Stimulated activated naive CD8-positive, alpha-beta T cell treated with anti-CD3 and anti-CD28 coated beads, Interleukin-15, amount 100 ng/mL, for 72 hours (primary cell): ENCODE measurements around the gene LARGE1.
"Not testable (repeated sequence)": the region's sequence is repeated elsewhere in the genome, so short reads cannot be mapped to it uniquely, and the experiment has no call there.

Experiments used
- ATAC-seq: fragments of 150-1000 bp; cut with Tn5 transposase; 2 replicates; pipeline ENCODE4 v1.10.0; 2021; ENCODE audit warnings: mild to moderate bottlenecking, moderate library complexity
- DNase-seq, 2 donors: peaks; one replicate each; pipeline ENCODE4 v3.0.0; 2021 to 2022
- H3K27ac Mint-ChIP-seq, 2 donors: one replicate each; pipeline ENCODE4 v1.8.0; 2022; ENCODE audit warnings: mild to moderate bottlenecking in 2 of 2, mixed read lengths in 2 of 2, moderate library complexity in 2 of 2
- H3K27me3 Mint-ChIP-seq: one replicate; pipeline ENCODE4 v1.8.0; 2022; ENCODE audit warnings: mixed read lengths
- H3K4me1 Mint-ChIP-seq: one replicate; pipeline ENCODE4 v1.8.0; 2022; ENCODE audit warnings: mild to moderate bottlenecking, mixed read lengths
- H3K4me3 Mint-ChIP-seq, 2 donors: one replicate each; pipeline ENCODE4 v1.8.0; 2022; ENCODE audit warnings: mild to moderate bottlenecking in 2 of 2, mixed read lengths in 2 of 2, moderate library complexity in 1 of 2
- H3K9me3 Mint-ChIP-seq, 2 donors: one replicate each; pipeline ENCODE4 v1.8.0; 2022; ENCODE audit warnings: mixed read lengths in 2 of 2

Gene LARGE1

DNA sequence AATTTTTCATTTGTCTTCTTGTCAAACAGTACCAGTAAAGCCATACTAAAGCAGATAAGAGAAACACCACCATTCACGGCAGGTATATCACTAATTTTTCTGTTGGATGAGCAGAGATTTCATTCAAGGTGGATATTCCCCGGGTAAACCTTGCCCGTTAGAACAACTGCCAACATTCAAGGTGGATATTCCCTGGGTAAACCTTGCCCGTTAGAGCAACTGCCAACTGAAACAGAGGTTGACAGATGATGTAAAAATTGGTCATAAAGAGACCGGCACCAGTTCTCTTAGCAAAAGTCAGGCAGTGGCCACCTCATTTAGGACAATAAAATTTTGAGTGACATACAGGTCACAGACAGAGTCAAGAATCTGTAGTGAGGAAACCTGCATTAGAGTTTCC is 438.7 kb downstream of the LARGE1 start:
- Mint-ChIP-seq H3K4me1 (no peaks in the 10 kb centered on the region), H3K9me3 (no peaks in the 10 kb centered on the region), H3K27ac (no peak overlapping the region), H3K4me3 (no peak overlapping the region), H3K27me3 (no peaks in the 10 kb centered on the region)
- no peak for ATAC-seq
- DNase-seq = no peak

DNA sequence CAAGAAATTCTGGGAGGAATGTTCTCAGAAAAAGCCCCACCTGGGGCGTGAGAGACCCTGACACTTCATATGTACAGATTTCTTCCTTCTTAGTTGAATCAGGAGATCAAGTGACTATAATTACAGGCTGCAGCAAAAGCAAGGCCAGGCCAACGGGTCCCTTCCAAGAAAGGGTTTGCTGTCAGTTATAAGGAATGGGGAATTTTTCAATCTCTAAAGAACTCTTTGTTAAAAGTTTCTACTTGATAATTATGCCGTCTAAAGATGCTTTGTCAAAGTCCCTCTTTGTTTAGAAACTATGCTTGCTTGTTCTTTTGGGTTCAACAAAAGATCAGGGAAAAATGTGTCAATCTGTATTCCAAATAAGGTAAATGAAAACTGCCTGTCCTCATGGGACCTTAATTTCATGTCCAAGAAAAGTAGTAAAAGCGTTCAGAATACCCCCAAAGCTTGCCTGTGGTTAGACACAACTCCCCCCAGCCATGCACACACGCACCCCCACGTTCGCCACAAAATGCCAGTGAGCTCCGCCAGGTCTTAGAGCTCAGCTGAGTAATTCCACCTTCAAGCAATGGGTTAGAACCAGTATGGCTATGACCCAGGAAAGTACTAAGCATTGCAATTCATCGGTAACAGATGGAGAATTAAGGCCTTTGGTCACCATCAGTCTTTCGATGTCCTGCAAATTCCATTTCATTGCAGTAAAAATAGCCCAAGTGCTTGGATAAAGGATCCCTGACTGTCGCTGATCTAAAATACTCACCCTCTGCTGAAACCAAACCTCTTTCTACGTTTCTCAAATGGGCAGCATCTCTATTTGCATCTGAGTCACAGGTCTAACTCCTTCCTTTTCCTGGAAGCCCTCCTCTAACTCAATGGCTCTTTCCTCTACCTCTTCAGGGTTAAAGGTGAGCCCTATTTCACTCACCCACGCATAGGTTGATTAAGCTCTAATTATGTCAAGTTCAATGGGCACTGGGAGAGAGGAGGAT is 442.9 kb downstream of the LARGE1 start:
- no peak overlapping the region for H3K4me3 Mint-ChIP-seq
- no peak overlapping the region for H3K27ac Mint-ChIP-seq
- ATAC-seq (no peak), DNase-seq (no peak)
- H3K4me1 Mint-ChIP-seq = no peaks in the 10 kb centered on the region
- H3K27me3 Mint-ChIP-seq = no peaks in the 10 kb centered on the region
- H3K9me3 Mint-ChIP-seq = no peaks in the 10 kb centered on the region

DNA sequence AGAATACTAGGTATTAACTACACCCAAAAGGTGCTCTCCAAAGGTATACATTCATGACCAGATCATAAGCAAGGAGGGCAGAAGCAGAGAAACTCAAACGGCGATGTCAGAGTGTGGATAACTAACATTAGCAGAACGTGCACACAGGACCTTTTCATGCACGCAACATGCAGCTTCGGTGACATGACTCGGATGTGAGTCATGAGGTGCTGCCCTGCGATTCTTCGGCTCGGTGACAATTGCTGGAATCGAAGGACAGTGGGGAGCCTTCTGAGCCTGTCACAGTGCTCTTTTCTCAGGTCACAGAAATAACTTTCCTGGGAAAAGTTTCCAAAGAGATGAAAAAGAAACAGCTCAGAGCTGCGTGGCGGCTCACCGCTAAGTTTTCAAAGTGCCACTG is 443.6 kb downstream of the LARGE1 start:
- Mint-ChIP-seq H3K4me3 (no peak overlapping the region), H3K27me3 (no peaks in the 10 kb centered on the region), H3K9me3 (no peaks in the 10 kb centered on the region), H3K4me1 (no peaks in the 10 kb centered on the region), H3K27ac (no peak overlapping the region)
- ATAC-seq = no peak
- DNase-seq = no peak

DNA sequence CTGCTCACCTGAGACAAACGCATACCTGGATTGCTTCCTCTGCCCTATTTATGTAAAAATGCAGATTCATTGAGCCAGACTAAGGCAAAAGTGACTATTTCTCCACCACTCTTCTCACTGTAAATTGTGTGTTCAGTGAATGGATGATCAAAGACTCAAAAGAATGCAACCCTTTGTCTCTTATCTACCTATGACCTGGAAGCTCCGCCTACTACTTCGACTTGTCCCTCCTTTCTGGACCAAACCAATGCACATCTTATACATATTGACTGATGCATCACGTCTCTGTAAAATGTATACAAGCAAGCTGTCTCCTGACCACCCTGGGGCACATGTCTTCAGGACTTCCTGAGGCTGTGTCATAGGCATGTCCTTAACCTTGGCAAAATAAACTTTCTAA is 444.1 kb downstream of the LARGE1 start:
- Mint-ChIP-seq H3K27ac (no peak overlapping the region), H3K9me3 (no peaks in the 10 kb centered on the region), H3K4me3 (no peak overlapping the region), H3K27me3 (no peaks in the 10 kb centered on the region), H3K4me1 (no peaks in the 10 kb centered on the region)
- ATAC-seq (no peak), DNase-seq (no peak)

DNA sequence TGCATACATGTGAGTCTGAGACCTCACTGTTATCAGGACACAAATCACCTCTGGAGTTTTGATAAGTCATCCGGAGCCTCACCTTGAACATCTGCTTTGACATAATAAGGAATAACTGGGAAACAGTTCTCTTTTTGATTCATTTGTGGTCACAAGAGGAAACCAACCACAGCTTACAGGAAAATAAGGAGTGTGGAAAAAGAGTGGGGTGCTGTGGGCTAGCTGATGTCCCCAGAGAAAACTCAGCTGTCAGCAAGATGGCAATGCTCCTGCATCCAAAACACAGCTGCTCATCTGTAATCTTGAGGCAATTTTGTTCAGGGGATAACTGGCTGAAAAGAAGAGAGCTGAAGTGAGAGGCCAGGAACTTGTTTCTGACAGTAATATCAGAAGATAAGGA is 445.7 kb downstream of the LARGE1 start:
- Mint-ChIP-seq H3K4me3 (no peak overlapping the region), H3K9me3 (peaks cover 0 to 8% of the 10 kb centered on the region in 2 donors), H3K27ac (no peak overlapping the region), H3K4me1 (no peaks in the 10 kb centered on the region), H3K27me3 (no peaks in the 10 kb centered on the region)
- no peak for DNase-seq
- no peak for ATAC-seq

DNA sequence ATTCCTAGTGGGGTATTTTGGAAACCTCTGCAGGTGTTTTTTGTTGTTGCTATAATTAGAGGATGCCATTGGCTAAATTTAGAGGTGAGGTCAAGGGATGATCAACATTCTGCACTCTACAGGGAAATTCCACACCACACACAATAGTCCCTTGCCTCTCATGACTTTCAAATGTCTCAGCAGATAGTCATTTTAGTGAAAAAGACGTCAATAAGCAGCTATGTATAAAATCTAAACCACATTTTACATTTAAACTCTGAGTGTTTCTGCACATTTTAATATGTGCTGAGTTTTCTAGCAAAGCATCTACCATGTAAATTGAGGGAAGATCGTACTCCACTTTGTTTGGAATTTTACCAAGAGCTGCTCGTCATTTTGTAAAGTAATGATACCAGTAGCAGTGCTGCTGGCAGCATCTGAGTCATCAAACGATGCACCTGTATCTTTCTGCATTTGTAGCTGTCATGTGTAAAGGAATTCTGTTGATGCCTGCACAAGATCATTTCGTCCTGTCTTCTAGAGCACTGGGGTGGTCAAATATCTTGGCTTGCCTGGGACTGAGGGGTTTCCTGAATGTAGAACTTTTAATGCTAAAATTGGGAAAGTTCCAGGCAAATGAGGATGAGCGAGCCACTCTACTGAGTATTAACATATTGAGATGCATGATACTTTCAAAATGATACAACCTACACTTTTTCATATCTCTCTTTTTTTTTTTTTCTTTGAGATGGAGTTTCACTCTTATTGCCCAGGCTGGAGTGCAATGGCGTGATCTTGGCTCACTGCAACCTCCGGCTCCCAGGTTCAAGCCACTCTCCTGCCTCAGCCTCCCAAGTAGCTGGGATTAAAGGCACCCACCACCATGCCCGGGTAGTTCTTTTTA is 447.6 kb downstream of the LARGE1 start:
- H3K4me3 Mint-ChIP-seq = no peak overlapping the region
- H3K9me3 Mint-ChIP-seq = peaks cover 7 to 16% of the 10 kb centered on the region in 2 donors
- ATAC-seq (no peak), DNase-seq (no peak)
- H3K27ac Mint-ChIP-seq = no peak overlapping the region
- H3K27me3 Mint-ChIP-seq = no peaks in the 10 kb centered on the region
- no peaks in the 10 kb centered on the region for H3K4me1 Mint-ChIP-seq

DNA sequence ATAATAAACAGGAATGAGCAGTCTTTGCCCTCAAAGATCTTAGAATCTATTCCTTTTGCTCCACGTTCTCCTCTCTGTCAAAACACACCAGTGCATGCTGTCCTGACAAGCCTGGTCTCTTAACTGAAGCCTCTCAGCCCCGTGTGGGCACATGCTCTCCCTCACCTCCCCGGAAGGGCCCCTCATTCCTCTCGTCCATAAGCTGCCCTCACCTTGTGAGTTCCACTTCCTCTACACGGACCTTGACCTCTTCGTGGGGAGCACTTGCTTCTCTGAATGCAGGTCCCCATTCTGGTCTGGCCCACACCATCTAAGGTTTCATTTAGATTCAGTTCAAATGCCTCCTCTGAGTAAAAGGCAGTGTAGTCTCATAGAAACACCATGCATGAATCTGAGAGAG is 449.8 kb downstream of the LARGE1 start:
- no peaks in the 10 kb centered on the region for H3K4me1 Mint-ChIP-seq
- ATAC-seq (no peak), DNase-seq (no peak)
- H3K27me3 Mint-ChIP-seq = no peaks in the 10 kb centered on the region
- H3K4me3 Mint-ChIP-seq = no peak overlapping the region
- H3K27ac Mint-ChIP-seq = no peak overlapping the region
- H3K9me3 Mint-ChIP-seq = peaks cover 7 to 22% of the 10 kb centered on the region in 2 donors

DNA sequence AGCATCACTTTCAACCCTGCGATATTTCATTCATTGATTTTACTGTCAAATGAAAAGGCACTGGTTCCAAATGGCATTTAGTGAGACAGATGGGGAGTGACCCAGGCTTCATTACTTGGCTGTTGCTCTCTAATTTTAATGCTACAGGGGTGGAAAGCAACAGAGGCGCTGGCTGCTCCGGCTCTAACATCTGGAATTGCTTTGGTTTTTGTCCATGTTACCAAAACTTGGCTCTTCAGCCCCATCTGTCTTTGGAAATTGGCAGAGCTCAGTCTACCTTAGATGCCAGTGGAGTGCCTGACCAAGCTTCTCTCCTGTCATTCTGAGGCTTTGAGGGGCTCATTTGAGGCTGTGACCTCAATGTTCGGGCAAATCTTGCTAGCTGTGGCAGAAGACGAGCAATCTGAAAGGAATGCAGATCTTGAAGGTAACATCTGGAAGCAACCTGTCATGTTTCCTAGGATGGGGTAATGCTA is 452.6 kb downstream of the LARGE1 start:
- no peak for ATAC-seq
- peaks cover 7 to 22% of the 10 kb centered on the region in 2 donors for H3K9me3 Mint-ChIP-seq
- H3K4me1 Mint-ChIP-seq = no peaks in the 10 kb centered on the region
- H3K27me3 Mint-ChIP-seq = no peaks in the 10 kb centered on the region
- DNase-seq = no peak
- H3K4me3 Mint-ChIP-seq = no peak overlapping the region
- H3K27ac Mint-ChIP-seq = no peak overlapping the region

DNA sequence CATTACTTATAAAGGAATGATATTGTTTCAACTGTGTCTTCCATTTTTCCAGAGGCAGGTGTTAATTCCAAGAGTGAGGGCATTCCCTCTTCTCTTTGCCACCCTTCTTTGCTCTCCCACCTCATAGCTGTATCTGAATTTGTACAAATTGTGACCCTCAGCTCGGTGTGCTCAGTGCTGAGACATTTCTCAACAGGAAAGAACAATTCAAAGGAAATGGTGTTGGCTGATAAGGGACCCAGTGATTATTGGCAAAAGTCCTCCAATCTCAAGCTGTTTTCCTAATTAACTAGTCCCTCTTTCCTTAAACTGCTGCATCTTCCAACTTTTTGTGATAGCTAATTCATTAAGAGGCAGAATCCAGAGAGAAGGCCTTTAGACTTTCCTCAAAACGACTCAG is 453.2 kb downstream of the LARGE1 start:
- peaks cover 7 to 22% of the 10 kb centered on the region in 2 donors for H3K9me3 Mint-ChIP-seq
- no peaks in the 10 kb centered on the region for H3K27me3 Mint-ChIP-seq
- DNase-seq (no peak), ATAC-seq (no peak)
- H3K4me3 Mint-ChIP-seq = no peak overlapping the region
- no peak overlapping the region for H3K27ac Mint-ChIP-seq
- H3K4me1 Mint-ChIP-seq = no peaks in the 10 kb centered on the region

DNA sequence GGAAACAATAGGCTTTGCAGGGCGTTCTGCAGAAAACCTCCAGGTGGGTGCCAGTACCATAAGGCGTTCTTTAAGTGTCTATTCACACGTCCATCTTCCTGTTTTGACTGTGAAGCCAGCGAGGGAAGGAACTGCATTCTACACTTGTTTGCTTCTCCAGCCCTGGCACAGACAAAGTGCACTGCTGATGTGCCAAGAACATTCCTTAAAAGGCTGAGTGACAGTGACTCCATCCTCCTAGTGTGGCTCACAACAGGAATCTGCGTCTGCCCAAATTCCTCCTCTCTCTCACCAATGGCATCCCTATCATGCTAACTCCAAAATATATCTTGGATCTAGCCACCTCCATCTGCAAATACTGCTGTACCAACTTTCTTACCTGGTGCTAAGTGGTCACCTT is 454.7 kb downstream of the LARGE1 start:
- no peak for DNase-seq
- H3K27ac Mint-ChIP-seq = no peak overlapping the region

DNA sequence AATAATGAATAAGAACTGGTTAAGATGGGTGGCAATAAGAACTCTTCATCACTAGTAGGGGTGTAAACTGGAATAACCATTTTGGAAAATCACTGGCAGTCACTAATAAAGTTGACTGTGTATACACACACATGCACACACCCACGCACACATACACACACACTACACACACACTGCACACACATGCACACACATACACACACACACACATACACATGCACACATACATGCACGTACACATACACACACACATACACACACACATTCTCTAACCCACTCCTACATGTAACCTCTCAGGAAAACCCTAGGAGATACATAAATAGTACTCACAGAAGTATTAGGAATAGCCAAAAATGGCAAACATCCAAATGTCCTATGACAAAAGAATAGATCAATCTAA is 455.6 kb downstream of the LARGE1 start:
- Mint-ChIP-seq H3K4me1 (no peaks in the 10 kb centered on the region), H3K27ac (no peak overlapping the region), H3K9me3 (peaks cover 13 to 22% of the 10 kb centered on the region in 2 donors), H3K27me3 (no peaks in the 10 kb centered on the region), H3K4me3 (no peak overlapping the region)
- DNase-seq (no peak), ATAC-seq (no peak)

More for the DNA sequence above, 454.7 kb downstream of the LARGE1 start:
- H3K4me3 Mint-ChIP-seq = no peak overlapping the region
- no peaks in the 10 kb centered on the region for H3K4me1 Mint-ChIP-seq
- ATAC-seq = no peak
- peaks cover 10 to 23% of the 10 kb centered on the region in 2 donors for H3K9me3 Mint-ChIP-seq
- H3K27me3 Mint-ChIP-seq = no peaks in the 10 kb centered on the region

DNA sequence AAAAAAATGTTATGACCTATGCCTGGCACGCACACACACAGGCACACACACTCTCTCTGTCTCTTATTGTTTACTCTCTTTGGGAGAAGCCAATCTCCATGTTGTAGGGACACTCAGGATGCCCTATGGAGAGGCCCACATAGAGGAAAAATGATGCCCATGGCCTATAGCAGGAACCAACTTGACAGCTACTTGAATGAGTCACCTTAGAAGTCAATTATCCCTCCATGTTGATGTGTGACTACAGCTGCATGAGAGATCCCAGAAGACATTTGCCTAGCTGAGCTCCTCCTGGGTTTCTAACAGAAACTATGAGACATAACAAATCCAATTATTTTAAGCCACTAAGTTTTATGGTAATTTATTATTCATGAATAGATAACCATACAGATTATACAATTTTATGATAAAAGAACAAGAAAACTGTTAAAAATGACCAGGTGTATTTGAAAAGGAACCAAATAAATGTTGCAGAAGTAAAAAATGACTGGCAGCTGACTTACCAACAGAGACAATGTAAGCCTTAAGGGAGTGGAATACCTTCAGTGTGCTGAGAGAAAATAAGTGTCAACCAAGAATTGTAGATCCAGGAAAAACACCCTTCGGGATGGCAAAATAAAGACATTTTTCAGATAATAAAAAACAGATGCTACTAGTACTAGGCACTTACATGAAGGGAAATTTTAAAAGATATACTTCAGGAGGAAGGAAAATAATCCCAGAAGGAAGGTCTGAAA is 458.4 kb downstream of the LARGE1 start:
- H3K4me1 Mint-ChIP-seq = no peaks in the 10 kb centered on the region
- ATAC-seq (no peak), DNase-seq (no peak)
- no peak overlapping the region for H3K27ac Mint-ChIP-seq
- peaks cover 6 to 14% of the 10 kb centered on the region in 2 donors for H3K9me3 Mint-ChIP-seq
- H3K4me3 Mint-ChIP-seq = no peak overlapping the region
- no peaks in the 10 kb centered on the region for H3K27me3 Mint-ChIP-seq

DNA sequence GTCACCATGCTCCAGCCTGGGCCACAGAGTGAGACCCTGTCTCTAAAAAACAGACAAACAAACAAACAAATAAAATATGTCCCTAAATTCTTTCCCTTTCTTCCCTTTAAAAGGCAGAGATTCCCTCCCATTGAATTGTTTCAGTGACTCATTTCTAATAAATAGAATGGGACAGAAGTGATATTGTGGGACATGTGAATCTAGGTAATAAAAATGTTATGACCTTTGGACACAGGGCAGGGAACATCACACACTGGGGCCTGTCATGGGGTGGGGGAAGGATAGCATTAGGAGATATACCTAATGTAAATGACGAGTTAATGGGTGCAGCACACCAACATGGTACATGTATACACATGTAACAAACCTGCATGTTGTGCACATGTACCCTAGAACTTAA is 459.0 kb downstream of the LARGE1 start:
- DNase-seq, H3K4me3 Mint-ChIP-seq, ATAC-seq, H3K27me3 Mint-ChIP-seq, H3K27ac Mint-ChIP-seq, H3K4me1 Mint-ChIP-seq: not testable (repeated sequence)
- H3K9me3 Mint-ChIP-seq = peaks cover 6 to 13% of the 10 kb centered on the region in 2 donors

DNA sequence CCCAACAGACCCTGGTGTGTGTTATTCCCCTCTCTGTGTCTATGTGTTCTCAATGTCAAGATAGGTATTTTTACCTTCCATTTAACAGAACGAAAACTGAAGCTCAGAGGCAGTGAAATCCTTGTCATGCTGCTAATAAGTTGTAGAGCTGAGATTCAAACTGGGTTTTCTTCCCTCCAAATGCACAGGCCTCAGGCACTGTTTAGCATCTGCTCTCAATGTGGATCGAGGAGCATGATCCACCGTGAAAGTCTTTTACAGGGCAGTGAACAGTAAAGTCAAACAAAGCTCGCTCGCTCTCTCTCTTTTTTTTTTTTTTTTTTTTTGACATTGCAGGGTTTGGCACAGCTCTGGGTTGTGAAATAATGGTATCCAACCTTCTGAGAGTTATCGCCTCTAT is 461.1 kb downstream of the LARGE1 start:
- no peak overlapping the region for H3K4me3 Mint-ChIP-seq
- H3K4me1 Mint-ChIP-seq = no peaks in the 10 kb centered on the region

DNA sequence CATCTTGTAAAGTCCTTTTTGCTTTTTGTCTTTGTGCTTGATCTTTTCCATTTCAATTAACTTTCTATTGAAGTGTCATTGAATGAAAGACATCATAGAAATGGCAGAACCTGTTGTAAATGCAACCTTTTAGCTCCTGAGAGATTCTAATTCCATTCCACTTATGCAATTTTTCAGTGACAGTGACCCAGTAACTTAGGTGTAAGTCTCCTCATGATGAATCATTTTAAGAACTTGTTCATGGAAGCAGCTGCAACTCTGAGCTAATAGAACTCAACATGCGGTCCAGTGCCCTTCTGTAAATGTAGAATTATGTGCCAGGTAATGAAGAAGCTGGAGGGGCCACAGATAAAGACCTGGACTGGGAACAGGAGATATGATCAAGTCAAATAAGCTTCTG is 463.8 kb downstream of the LARGE1 start:
- DNase-seq (no peak), ATAC-seq (no peak)
- H3K4me3 Mint-ChIP-seq = no peak overlapping the region
- H3K27ac Mint-ChIP-seq = peak overlapping the region in 1 of 2 donors; percentile 31
- no peaks in the 10 kb centered on the region for H3K27me3 Mint-ChIP-seq
- peaks cover 6 to 8% of the 10 kb centered on the region in 2 donors for H3K9me3 Mint-ChIP-seq
- H3K4me1 Mint-ChIP-seq = no peaks in the 10 kb centered on the region

More for the DNA sequence above, 461.1 kb downstream of the LARGE1 start:
- no peak for DNase-seq
- Mint-ChIP-seq H3K9me3 (peaks cover 6 to 8% of the 10 kb centered on the region in 2 donors), H3K27ac (no peak overlapping the region), H3K27me3 (no peaks in the 10 kb centered on the region)
- ATAC-seq = no peak
